HPDE6-E6E7 (cell line): ENCODE results near the gene PKN3.
A peak's percentile ranks its signal among the peaks of the same experiment; 100 is the strongest.
"Not testable (repeated sequence)": the region's sequence is repeated elsewhere in the genome, so short reads cannot be mapped to it uniquely, and the experiment has no call there.

Experiments used
- DNase-seq: peaks from one replicate; pipeline ENCODE4 v3.0.0; 2011; ENCODE audit warnings: missing footprints; ENCODE audit errors: extremely low spot score

Gene PKN3

DNA sequence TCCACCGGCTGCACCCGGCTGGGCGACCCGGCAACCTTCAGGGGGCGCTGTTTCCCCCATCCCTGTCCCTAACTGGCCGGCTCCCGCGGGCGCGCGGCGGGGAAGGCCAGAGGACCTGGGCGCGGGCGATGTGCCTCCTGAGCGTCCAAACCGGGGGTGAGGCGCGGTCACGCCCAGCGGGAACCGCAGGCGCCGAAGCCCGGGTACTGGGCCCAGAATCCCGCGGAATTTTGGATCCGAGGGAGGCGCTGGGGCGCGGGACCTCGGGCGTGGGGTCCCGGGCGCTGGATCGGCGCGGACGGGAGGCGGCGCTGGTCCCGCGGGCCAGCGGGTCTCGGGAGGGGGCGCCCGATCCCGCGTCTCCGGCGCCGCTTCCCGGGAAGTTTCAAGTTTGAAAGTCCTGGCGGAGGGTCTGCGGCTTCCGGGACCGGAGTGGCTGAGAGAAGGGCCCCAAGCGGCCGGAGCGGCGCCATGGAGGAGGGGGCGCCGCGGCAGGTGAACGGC is at the start of gene PKN3:
PKN3 (plus strand) TSS at position 59 of the 504 bp plus-strand sequence; CDS start at position 472, 413 bp downstream.
- DNase-seq, result peak; percentile 87

DNA sequence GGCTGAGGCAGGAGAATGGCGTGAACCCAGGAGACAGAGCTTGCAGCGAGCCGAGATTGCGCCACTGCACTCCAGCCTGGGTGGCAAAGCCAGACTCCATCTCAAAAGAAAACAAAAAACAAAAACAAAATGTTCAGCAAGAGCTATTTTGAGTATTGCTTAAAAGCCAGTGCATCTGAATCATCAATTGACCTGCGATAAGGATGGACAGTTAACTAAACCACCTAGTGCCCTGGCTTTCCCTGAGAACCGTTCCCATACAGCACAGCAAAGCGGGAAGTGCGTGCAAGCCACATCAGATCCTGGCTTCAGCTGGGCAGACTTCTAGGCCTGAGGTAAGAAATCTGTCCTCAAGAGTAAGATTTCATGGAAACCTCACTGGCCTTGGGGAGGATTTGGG is 48.4 kb upstream of the PKN3 start:
- no peak for DNase-seq

DNA sequence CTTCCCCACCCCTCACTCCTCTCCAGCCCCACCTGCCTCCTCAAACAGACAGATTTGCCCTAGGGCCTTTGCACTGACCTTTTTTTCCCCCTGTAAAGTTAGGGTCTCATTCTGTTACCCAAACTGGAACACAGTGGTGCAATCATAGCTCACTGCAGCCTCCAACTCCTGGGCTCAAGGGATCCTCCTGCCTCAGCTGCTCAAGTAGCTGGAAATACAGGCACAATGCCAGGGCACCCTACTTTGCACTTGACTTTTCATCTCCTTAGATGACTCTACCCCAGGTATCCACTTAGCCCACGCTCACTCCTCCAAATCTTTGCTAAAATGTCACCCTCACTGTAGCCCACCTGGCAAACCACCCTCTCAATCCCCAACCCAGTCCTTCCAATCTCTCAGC is 47.8 kb upstream of the PKN3 start:
- DNase-seq, result no peak

DNA sequence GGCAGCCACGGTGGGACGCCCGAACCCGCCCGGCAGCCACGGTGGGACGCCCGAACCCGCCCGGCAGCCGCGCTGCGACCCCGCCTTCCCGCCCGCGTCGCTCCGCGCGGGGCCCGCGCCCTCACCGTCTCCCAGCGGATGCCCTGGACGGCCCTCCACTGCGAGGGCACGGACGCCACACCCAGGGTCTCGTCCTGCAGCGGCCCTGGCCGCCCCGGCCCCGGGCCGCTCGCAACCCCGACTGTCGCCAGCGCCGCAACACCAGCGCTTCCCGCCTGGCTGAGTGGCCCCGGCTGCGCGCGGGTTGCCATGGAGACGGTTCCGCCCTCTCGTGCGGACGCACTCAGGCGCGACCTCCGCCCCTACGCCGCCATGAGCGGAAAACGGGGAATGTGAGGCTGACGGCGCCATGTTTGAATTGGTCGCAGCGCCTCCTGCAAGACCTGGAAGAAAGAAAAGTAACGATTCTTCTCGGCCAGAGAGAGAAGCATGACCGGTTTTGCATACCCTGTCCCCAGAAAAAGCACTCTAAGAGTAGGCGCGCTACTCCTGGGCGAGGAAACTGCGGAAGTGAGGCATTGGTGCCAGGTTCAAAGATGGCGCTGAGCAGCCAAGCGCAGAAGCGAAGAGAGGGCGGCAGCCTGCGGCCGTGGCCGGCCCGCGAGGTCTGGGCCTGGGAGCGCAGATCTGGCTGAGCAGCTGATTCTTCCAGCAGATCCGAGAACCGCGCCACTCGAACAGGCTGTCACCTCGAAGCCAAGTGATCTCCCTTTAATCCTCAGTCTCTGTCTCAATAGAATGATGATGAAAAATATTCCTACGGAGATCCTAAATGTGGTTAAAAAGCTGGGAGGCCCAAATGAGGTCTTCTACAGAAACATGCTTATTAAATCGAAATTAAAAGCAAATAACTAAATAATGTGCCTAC is 45.6 kb upstream of the PKN3 start, which contains the start of gene DYNC2I2:
DYNC2I2 (minus strand) TSS at position 432 of the 928 bp plus-strand sequence; CDS start at position 311, 121 bp downstream.
- peak; percentile 95 for DNase-seq

DNA sequence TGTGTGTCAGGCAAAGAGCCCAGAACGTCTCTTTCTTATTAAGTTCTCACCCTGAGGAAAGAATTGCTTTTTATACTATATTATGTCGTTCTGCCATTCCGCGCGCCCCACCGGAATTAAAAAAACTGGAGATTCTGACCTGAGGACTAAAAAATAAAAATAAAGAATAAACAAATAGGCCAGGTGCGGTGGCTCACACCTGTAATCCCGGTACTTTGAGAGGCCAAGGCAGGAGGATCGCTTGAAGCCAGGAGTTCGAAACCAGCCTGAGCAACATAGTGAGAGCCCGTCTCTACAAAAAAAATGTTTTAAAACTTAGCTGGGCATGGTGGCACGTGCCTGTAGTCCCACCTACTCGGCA is 45.0 kb upstream of the PKN3 start:
- no peak for DNase-seq

DNA sequence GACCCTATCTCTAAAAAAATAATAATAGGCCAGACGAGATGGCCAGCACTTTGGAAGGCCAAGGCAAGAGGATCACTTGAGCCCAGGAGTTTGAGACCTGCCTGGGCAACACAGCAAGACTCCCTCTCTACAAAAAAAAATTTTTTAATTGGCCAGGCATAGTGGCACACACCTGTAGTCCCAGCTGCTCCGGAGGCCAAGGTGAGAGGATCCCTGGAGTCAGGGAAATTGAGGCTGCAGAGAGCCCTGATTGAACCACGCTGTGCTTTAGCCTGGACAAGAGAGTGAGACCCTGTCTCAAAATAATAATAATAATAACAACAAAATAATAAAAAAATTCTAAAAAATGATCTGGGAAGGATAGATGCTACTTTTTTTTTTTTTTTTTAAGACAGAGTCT is 44.5 kb upstream of the PKN3 start:
- no peak for DNase-seq

DNA sequence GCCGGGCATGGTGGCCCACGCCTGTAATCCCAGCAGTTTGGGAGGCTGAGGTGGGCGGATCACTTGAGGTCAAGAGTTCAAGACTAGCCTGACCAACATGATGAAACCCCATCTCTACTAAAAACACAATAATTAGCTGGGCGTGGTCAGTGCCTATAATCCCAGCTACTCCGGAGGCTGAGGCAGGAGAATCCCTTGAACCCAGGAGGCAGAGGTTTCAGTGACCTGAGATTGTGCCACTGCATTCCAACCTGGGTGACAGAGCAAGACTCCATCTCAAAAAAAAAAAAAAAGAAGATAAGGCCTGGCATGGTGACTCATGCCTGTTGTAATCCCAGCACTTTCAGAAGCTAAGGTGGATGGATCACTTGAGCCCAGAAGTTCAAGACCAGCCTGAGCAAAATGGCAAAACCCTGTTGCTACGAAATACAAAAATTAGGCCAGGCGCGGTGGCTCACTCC is 35.8 kb upstream of the PKN3 start:
- not testable (repeated sequence) for DNase-seq

DNA sequence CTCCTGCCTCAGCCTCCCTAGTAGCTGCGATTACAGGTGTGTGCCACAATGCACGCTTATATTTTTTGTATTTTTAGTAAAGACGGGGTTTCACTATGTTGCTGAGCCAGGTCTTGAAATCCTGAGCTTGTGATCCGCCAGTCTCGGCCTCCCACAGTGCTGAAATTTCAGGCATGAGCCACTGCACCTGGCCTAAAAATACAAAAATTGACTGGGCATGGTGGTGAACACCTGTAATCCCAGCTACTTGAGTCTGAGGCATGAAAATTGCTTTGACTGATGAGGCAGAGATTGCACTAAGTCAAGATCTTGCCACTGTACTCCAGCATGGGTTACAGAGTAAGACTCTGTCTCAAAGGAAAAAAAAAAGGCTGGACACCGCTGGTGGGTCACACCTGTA is 32.5 kb upstream of the PKN3 start:
- no peak for DNase-seq

DNA sequence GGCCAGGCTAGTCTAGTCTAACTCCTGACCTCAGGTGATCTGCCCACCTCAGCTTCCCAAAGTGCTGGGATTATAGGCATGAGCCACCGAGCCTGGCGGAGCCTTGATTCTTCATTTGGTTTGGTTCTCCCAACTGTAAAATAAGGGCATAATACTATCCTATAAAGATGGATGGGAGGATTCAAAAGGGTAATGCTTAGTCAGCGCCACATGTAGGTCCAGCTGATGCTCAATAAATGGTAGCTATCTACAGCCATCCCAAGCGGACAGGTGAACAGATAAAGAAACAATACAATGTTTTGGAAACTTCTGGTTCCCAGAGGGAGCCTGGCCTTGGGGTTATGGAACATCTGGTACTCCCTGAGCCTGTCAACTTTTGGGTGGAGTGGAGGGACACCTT is 26.9 kb upstream of the PKN3 start:
- no peak for DNase-seq

DNA sequence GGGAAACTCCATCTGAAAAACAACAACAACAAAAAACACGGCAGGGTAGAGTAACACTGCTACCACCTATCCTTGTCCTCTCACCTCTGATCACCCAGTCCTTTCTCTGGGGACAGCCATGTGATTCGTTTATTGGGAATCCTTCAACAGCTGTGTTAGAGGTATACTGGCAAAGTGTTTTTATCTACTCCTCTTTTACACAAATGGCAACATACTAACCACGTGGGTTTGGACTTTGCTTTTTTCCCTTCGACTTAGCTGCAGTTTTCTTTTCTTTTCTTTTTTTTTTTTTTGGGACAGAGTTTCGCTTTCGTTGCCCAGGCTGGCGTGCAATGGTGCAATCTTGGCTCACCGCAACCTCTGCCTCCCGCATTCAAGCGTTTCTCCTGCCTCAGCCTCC is 24.5 kb upstream of the PKN3 start:
- DNase-seq, result no peak

DNA sequence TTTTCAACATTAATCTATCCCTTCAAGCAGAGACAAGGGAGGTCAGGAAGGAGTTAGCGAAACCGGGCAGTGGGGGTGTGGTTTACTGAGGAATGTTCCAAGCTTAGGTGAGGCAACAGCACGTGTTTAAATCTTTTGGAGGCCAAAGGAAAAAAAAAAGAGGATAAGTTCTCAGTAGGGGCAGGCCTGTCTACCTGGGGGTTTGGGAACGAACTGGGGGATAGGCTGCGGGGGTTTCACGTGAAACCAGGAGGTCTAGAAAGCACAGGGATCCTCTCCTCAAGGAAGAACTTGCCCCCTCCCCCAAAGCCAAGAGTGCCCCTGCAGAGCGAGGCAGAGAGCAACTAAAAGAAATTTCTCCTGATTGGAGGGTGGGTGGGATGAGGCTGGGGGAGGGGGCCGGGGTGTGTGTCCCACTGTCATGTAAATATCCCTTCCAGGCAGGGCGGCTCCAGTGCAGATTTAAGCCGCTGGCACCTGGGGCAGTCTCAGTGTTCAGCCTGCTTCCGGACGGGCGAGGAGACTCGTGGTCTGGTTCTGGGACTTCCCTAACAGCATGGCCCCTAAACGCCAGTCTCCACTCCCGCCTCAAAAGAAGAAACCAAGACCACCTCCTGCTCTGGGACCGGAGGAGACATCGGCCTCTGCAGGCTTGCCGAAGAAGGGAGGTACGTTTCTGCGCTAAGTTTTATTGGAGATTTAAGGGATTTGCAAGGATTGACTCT is 18.8 kb upstream of the PKN3 start:
- DNase-seq, result no peak

DNA sequence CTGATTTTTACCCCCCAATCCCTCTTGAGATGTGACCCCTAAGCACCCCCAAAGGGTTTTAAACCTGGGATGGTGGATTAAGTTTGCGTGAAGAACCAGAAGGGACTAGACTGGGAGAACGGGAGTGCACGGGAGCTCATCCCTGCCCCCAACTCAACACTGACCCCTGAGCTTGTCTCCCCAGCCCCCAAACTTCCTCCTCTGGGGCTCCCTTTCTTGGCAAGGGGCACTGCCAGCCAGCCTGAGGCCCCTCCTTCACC is 18.3 kb upstream of the PKN3 start:
- DNase-seq, result no peak

DNA sequence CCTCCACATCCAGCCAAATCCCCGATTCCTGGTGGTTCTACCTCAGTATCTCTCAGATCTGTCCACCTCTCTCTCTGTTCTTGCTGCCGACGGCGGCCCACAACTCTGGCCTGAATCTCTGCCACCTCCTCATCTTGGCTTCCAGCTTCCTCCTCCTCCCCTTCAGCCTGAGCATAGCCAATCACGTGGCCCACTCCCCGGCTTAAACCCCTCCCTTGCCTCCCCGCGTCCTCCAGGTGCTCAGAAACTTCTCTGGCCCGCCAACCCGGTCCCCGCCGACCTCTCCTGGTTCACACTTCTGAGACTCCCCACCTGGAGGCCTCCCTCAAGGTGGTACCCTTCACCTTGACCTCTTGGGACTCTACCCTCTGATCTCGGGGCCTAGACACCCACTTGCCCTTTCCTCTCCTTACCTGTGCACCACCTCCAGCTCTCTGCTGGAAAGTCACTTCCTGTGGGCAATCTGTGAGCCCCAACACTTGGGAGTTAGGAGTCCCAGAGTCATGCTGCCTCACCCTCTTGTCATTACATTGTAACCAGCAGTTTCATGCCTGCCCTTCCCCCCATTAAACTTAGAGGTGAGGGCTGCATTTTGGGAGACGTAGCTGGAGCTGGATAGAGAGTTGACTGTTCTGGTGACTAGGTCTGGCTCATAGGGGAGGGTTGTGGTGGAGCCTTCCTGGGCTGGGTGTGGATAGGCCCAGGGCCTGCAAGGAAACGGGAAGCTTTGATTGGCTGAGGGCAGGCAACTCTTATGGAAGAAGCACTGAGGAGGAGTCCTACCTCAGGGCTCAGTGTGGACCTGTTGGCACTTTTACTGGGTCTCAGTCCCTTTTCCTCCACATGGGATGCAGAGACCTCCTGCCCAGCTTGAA is 17.7 kb upstream of the PKN3 start:
- peak; percentile 89 for DNase-seq

DNA sequence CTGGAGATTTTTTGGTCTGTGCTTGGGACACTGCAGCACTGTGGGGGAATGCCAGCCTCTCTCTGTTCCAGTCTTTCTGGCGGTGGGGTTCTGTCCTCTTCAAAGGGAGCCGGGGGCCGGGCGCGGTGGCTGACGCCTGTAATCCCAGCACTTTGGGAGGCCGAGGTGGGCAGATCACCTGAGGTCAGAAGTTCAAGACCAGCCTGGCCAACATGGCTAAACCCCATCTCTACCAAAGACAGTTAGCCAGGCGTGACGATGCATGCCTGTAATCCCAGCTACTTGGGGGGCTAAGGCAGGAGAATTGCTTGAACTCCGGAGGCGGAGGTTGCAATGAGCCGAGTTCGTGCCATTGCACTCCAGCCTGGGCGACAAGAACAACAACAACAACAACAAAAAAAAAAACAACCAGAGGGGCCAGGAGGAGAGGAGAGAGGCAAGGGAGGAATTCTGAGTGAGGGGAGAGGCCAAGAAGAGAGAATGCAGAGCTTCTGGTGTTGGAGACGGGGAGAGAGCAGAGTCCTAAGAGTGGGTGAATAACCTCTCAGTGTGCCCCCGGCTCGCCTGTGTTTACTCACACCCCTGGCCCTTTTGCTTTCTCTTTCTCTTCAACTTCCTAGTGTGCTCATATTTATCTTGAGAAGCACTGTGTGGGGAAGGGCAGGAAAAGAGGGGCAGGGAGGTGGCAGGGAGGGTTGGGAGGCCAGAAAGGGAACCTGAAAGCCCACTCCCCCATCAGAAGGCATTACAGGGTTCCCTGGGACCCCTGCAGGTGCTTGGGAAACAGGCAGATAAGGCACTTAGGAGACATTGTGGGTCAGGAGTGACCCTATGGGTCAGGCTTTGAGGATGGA is 16.4 kb upstream of the PKN3 start:
- DNase-seq, result no peak

DNA sequence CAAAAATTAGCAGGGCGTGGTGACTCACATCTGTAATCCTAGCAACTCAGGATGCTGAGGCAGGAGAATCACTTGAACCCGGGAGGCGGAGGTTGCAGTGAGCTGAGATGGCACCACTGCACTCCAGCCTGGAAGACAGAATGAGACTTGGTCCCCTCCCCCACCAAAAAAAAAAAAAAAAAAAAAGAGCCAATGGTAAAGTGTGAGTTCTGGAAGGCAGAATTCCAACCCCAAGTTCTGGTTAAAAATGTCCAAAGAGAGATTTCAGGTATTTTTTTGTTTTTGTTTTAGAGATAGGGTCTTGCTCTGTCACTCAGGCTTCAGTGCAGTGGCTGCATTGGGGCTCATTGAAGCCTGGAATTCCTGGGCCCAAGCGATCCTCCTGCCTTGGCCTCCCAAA is 14.8 kb upstream of the PKN3 start:
- DNase-seq, result no peak

DNA sequence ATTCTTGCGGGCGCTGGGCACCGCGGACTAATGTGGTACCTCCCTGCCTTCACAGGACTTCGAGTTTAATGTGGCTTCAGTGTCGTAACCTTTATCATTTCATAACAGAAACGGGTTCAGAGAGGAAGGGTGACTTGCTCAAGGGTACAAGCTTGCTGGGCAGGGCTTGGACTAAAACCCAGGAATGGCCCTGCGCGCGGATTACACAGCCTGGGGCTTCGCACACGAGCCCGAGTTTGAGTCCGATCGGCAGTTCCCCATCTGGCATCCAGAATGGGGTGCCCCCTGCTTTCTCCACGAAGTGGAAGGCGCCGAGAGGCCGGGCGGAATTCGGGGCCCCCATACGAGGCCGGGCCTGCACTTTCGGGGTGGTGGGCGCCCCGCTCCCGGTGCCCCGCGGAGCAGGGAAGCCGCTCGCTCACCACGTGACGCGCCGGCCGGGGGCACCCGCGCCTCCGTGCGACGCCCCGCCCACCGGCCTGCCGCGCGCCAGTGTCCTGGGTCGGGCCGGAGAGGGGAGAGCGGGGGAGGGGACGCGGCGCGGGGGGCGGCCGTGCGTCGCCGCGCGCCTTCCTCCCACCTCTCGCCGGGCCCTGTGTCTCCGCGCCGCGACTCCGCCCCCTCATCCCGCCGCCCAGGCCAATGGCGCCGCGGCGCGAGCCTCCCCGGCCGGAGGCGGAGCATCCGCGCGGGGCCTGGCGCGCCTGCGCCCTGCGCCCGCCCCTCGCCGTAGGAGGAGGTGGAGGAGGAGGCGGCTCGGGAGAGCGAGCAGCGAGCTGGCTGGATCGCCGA is 13.6 kb upstream of the PKN3 start, which contains the start of gene SET:
SET (plus strand) TSS at position 722 of the 792 bp plus-strand sequence. CDS start 361 bp downstream, outside the sequence.
- DNase-seq, result peak; percentile 96

DNA sequence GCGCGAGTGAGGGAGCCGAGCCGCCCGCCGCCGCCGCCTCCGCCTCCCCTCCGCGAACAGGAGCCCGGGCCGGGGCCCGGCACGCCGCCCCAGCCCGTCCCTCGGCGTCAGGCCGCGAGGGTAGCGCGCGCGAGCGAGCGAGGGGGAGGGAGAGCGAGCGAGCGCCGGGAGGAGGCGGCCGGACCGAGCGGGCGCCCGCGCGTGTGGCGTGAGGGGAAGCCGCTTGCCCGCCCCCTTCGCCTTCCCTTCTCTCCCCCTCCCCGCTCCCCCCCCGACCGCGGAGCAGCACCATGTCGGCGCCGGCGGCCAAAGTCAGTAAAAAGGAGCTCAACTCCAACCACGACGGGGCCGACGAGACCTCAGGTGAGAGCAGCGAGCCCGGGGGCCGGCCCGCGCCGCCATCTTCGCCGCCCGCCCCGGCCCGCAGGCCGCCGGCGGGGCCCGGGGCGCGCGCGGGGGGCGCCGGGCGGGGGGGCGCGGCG is 13.0 kb upstream of the PKN3 start:
- DNase-seq, result no peak

DNA sequence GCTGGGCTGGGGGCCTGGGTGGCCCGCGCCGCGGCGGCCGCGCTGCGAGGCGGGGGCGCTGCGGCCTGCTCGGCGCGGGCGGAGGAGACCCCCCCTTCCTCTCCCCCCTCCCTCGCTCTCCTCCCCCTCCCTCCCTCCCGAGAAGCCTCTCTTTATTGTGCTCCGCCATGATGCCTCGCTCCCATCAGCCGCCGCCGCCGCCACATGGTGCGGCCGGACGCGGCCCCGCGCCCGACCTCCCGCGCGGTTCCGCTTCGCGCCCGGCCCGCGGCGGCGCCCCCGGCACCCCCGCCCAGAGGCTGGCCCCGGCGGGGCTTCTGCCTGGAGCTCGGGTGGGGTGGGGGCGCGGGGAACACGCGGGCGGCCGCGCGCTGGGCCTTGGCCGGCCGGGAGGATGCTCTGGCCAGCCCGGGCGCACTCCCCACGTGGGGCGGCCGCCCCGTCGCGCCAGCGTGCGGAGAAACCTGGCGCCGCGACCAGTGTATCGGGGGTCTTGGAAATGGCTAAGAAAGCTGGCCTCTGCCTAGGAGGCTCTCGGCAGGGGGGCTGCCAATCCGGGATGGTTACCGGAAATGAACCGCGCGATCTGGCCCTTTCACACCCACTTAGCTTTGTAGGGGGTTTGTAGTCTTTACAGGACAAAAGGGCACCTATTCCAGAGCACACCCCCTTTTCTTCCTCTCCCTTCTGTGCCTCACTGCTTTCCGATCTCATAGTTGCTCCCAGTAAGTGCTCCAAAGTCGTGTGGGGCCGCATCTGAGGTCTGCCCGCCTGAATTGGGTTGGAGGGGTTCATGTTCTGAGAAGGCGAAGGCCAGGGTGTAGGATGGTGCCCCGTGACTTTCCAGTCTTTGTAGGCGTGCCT is 12.3 kb upstream of the PKN3 start:
- DNase-seq, result no peak

DNA sequence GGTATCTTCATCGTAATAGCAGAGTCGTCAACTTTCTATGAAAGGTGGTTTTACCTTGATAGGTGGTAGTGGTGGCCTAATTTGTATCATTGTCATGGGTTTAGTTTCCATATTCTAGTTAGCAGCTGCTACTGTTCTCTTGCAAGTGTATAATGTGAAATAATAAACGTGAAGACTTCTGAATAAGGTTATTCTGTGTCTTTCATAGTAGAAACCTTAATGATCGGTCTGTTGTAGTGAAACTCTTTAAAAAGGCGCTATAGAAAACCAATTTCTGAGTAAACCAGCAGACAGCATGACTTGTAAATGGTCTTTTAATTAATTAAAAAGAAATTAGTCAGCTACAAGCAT is 11.6 kb upstream of the PKN3 start:
- no peak for DNase-seq
